ENCODE results near the gene MYCN. TPM values are rescaled to one million over a fixed set of nuclear protein-coding genes. Genes with fewer than 3 reads are reported as not detected.

The MYCN gene
- total and polyA plus RNA-seq, 2 donors (not counting 3 experiments of a cell fraction or from before 2014, with no cell fraction given): 0.47 to 6.8 TPM

GRCh38 chr2:15980605-15981098, 40.3 kb downstream of the MYCN start:
- ChIA-PET POLR2A (no interaction called here), CTCF (no interaction called here)
- H3K4me2 ChIP-seq (ENCODE audit: insufficient read depth, low read length): no peak overlapping the region
- no peaks in the 10 kb centered on the region for H3K4me1 ChIP-seq (ENCODE audit: control insufficient read depth, extremely low read depth, insufficient read depth, low read length)
- no peaks in the 10 kb centered on the region for H3K9me3 ChIP-seq (replicated peaks; ENCODE audit: control insufficient read depth, insufficient read depth, low read length)
- FAIRE-seq (no peak), DNase-seq (ENCODE audit: low read depth, low spot score) (no peak)
- H3K9me1 ChIP-seq (replicated peaks; ENCODE audit: control insufficient read depth, extremely low read depth, insufficient read depth, low read length): no peaks in the 10 kb centered on the region
- BruUV-seq (replicated peaks): no TSS peak
- H3K9ac ChIP-seq (replicated peaks; ENCODE audit: extremely low read depth, insufficient read depth, low read length): no peak overlapping the region
- intact Hi-C loops (cut with micrococcal nuclease): no loop called here
- H3K27me3 ChIP-seq (ENCODE audit: control insufficient read depth in 2 of 2, insufficient read depth in 2 of 2, low read length in 2 of 2): no peaks in the 10 kb centered on the region
- H3K27ac ChIP-seq (ENCODE audit: insufficient read depth, low read depth, low read length): no peak overlapping the region
- no peak for TF ChIP-seq MYC (IDR thresholded peaks at IDR 0.05; ENCODE audit: low read depth, low read length)
- no peak for TF ChIP-seq GATA2 (IDR thresholded peaks at IDR 0.05; ENCODE audit: insufficient read depth, insufficient read length, low read depth, low read length)
- TF ChIP-seq FOS (IDR thresholded peaks at IDR 0.05; ENCODE audit: borderline replicate concordance, insufficient read depth, low read length): no peak
- no peak for TF ChIP-seq EZH2 (IDR thresholded peaks at IDR 0.05; ENCODE audit: borderline replicate concordance, low read depth, low read length, severe bottlenecking)
- TF ChIP-seq, protein P1, sequence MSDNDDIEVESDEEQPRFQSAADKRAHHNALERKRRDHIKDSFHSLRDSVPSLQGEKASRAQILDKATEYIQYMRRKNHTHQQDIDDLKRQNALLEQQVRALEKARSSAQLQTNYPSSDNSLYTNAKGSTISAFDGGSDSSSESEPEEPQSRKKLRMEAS (IDR thresholded peaks at IDR 0.05; ENCODE audit: insufficient read depth, insufficient read length): no peak
- no peak for TF ChIP-seq POLR2AphosphoS5 (IDR thresholded peaks at IDR 0.05; ENCODE audit: insufficient read depth, low read depth, low read length)
- TF ChIP-seq CTCF (IDR thresholded peaks at IDR 0.05; ENCODE audit: extremely low read depth in 1 of 2, insufficient read depth in 1 of 2, low read depth in 1 of 2, low read length in 2 of 2): no peak
- no peak for TF ChIP-seq POLR2A (IDR thresholded peaks at IDR 0.05; ENCODE audit: low read depth, low read length)
- no peak for TF ChIP-seq JUN (IDR thresholded peaks at IDR 0.05; ENCODE audit: borderline replicate concordance, insufficient read depth, insufficient read length, low read depth)
- H3K4me3 ChIP-seq (replicated peaks in 1 of 3; ENCODE audit: insufficient read depth in 1 of 3, low read depth in 1 of 3, low read length in 3 of 3): no peak overlapping the region
- H4K20me1 ChIP-seq (replicated peaks; ENCODE audit: control insufficient read depth, extremely low read depth, insufficient read depth, low read length): no peaks in the 10 kb centered on the region
- no peaks in the 10 kb centered on the region for H3K79me2 ChIP-seq (ENCODE audit: control insufficient read depth, insufficient read depth, low read length)
- H3K36me3 ChIP-seq (ENCODE audit: control insufficient read depth in 2 of 2, extremely low read depth in 1 of 2, insufficient read depth in 2 of 2, low read length in 2 of 2): no peaks in the 10 kb centered on the region
- no peak overlapping the region for H2AFZ ChIP-seq (ENCODE audit: low read depth, low read length)
- dilution Hi-C loops (cut with MboI; ENCODE audit: extremely low pct_ligation_motif_present, low sequenced_read_pairs): no loop called here

All from endothelial cell of umbilical vein (primary cell).